HG03558 (cell line): ENCODE results near the gene OR2Z1.
"Not testable (repeated sequence)": the region's sequence is repeated elsewhere in the genome, so short reads cannot be mapped to it uniquely, and the experiment has no call there.

ENCODE experiments used
- ATAC-seq: cut with Tn5 transposase; IDR thresholded peaks from one replicate; pipeline ENCODE4 v1.9.1; 2021; ENCODE audit warnings: moderate number of reproducible peaks; ENCODE audit not compliant: unreplicated experiment; ENCODE audit errors: extremely low read depth

The OR2Z1 gene

DNA sequence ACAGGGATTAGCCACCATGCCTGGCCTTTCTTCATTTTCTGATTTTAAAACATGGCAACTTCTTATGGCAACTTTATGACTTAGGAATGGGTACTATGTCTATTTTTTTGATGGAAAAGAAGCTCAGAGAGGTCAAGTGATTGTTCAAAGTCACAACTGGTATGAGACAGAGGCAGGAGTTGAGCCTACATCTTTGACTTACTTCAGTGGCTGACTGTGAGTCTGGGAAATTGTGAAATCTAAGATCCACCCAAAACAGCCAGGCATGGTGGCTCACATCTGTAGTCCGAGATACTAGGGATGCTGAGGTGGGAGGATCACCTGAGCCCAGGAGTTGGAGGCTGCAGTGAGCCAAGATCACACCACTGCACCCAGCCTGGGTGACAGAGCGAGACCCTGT lies 20.5 kb upstream of the OR2Z1 start:
- ATAC-seq = no peak

DNA sequence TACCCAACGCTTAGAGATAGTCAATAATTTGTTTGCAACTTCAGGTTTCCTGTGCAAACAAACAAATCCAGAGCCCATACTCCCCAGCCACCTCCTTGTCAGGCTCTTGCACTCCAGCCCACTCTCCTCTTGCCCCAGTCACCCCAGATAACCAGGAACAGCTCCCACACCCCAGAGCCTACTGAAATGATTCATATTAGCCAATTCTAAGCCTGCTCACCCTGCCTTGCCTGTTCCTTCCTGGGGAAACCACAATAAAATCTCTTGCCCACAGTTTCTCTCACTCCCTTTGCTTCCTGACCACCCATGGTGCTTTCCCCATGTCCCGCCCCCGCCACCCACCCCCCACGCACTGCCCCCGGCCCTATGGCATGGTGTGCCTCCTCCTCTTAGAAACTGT lies 19.1 kb upstream of the OR2Z1 start:
- ATAC-seq = no peak

DNA sequence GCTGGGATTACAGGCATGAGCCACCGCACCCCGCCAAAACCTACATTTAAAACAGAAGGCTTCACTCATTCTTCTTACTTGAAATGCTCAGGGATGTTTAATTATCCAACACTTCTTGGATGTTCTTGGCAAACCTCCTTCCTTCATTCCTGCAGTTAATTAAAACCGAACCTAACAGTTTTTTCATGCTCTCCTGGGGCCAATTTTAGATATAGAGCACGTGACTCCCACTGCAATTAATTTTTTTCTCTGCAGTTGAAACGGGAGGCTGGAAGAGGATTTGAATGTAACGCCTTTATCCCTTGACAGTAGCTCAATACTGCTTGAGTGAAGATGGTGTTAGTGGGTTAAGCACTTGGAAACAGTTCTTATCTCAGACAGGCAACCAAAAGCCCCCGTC lies 18.2 kb upstream of the OR2Z1 start:
- no peak for ATAC-seq

DNA sequence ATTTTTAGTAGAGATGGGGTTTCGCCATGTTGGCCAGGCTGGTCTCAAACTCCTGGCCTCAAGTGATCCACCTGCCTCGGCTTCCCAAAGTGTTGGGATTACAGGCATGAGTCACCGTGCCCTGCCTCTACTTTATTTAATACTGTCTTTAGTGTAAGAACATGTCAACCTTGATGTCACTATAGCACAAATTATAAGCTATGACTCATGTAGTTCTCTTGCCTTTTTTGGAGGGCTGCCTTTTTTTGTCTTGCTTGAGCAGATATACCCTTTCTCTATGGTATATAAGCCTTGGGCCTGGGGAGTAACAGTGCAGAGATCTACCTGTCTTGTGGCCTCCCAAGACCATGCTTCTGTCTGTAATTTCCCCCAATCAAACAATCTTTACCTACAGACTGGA lies 16.1 kb upstream of the OR2Z1 start:
- not testable (repeated sequence) for ATAC-seq

DNA sequence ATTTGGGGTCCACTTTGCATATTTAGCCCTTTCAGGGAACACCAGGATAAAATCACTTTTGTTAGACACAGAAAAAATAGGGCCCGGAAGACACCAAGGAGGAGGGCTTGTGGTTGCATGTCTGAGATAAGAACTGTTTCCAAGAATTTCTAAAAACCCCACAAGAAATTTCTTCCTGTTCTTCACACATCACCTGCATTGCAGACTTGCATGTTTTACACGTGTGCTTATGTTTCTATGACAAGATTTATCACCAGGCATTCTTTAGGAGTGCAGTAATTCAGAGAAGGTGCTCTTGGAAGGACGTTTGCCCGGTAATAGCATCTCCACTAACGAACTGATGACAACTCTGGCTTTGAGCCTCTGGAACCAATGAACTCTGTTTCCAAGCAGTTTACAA lies 15.7 kb upstream of the OR2Z1 start:
- ATAC-seq = no peak

DNA sequence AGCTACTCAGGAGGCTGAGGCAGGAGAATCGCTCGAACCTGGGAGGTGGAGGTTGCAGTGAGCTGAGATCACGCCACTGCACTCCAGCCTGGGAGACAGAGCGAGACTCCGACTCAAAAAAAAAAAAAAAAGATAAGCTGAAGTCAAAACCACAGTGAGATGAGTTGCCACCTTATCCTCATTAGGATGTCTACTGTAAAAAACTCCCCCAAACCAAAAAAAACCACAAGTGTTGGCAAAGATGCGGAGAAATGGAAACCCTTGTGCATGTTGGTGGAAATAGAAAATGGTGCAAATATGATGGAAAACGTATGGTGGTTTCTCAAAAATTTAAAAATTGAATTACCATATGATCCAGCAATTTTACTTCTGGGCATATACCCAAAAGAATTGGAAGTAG lies 11.1 kb upstream of the OR2Z1 start:
- not testable (repeated sequence) for ATAC-seq

DNA sequence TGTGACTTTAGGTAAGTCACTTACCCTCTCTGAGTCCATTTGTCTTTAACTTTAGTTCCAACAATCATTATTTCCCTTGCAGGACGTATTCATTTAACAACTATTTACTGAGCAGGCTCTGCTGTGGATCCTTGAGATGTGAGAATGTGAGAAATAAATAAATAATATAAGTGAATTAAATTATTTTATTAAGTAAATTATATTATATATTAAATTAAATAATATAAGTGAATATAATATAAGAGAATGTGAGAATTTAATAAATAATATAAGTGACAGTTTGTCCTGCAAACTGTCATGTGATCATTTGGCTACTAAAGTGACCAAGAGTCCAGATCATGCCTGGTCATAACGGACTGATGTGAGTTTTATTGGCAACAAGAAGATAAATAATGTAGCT lies 598 bp downstream of the OR2Z1 start:
- no peak for ATAC-seq

DNA sequence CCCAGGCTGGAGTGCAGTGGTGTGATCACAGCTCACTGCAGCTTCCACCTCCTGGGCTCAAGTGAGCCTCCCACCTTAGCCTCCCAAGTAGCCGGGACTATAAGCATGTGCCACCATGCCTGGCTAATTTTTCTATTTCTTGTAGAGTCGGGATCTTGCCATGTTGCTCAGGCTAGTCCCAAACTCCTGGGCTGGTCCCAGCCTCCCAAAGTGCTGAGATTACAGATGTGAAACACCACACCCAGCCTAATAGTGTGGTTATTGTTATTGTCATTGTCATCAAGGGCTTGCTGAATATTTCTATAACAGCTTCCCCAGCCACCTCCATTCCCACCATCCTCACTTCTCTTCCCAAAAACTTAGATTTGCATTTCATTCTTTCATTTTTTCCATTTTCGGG lies 2.8 kb downstream of the OR2Z1 start:
- no peak for ATAC-seq

DNA sequence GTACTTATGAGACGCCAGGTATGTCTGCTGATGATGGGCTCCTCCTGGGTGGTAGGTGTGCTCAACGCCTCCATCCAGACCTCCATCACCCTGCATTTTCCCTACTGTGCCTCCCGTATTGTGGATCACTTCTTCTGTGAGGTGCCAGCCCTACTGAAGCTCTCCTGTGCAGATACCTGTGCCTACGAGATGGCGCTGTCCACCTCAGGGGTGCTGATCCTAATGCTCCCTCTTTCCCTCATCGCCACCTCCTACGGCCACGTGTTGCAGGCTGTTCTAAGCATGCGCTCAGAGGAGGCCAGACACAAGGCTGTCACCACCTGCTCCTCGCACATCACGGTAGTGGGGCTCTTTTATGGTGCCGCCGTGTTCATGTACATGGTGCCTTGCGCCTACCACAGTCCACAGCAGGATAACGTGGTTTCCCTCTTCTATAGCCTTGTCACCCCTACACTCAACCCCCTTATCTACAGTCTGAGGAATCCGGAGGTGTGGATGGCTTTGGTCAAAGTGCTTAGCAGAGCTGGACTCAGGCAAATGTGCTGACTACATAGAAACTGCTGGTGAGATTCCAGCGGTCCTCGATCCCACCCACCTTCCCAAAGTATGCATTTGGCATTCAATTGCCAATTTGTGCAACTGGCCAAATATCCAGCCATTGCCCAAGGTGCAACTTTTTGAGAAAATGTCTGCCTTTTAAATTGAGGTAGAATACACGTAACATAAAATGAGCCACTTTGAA lies 10.2 kb downstream of the OR2Z1 start:
- ATAC-seq = no peak

DNA sequence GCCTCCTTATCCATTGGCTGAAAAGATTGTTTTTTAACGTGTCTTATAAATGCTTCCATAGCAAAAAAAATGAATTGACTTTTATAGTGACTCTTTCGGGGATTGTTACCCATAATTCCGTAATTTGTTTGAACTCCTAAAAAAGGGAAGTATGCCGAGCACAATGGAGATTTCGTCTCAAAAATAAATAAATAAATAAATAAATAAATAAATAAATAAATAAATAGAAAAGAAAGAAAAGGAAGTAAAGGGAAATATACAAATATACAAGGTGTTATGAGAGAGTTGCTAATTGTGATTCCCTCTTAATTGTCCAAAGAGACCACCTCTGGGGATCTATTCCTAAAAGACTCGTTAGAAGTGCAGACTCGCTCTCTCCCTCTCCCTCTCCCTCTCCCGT lies 16.9 kb downstream of the OR2Z1 start:
- ATAC-seq = no peak

DNA sequence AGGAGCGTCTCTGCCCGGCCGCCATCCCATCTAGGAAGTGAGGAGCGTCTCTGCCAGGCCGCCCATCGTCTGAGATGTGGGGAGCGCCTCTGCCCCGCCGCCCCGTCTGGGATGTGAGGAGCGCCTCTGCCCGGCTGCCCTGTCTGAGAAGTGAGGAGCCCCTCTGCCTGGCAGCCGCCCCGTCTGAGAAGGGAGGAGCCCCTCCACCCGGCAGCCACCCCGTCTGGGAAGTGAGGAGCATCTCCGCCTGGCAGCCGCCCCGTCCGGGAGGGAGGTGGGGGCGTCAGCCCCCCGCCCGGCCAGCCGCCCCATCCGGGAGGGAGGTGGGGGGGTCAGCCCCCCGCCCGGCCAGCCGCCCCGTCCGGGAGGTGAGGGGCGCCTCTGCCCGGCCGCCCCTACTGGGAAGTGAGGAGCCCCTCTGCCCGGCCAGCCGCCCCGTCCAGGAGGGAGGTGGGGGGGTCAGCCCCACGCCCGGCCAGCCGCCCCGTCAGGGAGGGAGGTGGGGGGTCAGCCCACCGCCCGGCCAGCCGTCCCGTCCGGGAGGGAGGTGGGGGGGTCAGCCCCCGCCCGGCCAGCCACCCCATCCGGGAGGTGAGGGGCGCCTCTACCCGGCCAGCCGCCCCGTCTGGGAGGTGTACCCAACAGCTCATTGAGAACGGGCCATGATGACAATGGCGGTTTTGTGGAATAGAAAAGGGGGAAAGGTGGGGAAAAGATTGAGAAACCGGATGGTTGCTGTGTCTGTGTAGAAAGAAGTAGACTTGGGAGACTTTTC lies 18.0 kb downstream of the OR2Z1 start:
- not testable (repeated sequence) for ATAC-seq

DNA sequence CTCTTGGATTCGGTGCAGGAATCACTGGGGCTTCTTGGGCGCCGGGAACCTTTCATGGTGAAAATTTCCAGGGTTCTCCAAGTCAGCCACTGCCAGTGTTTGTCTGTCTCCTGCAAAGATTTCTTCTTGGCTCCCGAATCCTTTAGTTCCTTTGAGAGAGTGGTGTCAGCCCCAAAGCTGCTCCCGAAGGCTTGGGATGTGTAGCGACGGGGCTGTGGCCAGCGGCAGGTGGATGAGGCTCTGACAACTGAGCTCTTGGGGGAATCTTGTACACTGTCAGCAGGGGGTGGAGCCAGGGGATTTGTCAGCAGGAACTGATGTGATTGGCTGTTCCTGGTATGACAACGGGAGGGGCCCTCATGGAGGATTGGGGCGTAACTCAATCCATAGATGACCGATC lies 45.8 kb downstream of the OR2Z1 start:
- ATAC-seq = not testable (repeated sequence)

DNA sequence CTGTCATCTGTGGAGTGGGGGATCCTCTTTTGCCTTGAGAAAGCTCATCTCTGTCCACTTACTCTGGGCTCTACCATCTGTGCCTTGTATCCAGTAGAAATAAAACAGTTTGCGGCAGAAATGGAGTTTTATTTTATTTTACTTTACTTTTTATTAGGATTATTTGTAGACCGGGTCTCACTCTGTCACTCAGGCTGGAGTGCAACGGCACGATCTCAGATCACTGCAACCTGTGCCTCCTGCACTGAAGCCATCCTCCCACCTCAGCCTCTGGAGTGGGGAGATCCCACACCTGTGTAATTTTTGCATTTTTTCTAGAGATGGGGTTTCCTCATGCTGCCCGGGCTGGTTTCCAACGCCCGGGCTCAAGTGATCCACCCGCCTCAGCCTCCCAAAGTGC lies 47.8 kb downstream of the OR2Z1 start:
- ATAC-seq = not testable (repeated sequence)

DNA sequence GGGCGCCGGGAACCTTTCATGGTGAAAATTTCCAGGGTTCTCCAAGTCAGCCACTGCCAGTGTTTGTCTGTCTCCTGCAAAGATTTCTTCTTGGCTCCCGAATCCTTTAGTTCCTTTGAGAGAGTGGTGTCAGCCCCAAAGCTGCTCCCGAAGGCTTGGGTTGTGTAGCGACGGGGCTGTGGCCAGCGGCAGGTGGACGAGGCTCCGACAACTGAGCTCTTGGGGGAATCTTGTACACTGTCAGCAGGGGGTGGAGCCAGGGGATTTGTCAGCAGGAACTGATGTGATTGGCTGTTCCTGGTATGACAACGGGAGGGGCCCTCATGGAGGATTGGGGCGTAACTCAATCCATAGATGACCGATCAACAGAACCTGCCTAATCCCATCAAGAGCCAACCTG lies 52.2 kb downstream of the OR2Z1 start:
- not testable (repeated sequence) for ATAC-seq
